ENCODE data around the gene MAP1LC3B2. TPM values are rescaled to one million over a fixed set of nuclear protein-coding genes. Genes with fewer than 3 reads are reported as not detected.

MAP1LC3B2 gene
- total and polyA plus RNA-seq, 2 of the 8 experiments (the other 6 are each of a cell fraction or from before 2014, with no cell fraction given): 0.39 to 1.5 TPM

DNA sequence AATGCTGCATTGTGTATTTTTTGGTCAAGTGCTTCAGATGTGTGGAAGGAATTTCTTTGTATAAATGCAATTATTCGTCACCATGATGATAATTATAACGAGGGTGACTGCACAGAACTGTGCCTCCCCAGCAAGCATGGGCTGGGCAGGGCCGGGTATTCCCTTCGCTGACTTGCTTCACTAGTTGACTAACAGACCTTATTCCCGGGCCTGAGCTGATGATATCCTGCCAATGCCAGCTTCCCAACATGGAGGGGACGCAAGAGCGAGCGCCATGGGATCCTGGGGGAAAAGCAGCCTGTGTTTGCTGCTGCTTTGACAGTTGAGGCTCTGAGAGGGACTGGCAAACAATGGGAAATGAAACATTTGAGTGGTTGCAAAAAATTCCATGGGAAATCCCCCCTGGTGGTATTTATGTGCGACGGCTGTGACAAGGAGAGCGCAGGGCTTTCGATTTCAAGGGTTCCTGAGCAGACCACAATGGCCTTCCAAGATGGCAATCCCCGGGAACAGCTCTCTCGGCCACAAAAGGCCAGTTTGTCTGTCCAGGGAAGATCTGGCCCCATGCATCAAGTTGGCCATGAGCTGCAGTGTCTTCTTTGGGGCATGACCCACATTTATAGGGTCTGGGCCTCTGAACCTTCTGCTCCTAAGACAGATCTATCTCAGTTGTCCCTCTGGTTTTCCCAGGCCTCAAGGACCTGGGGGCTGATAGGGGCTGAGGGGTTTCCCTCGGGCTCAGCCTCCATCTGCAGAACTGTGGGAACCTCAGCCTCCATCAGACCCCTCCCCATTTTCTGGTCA lies 21.9 kb upstream of the MAP1LC3B2 start:
- ChIA-PET CTCF (ENCODE audit: partially characterized antibody) (interaction anchor here (0.6 to 0.9 kb wide), 2 partner anchors 12 to 35 kb away, joined by 3 read pairs; no protein-coding TSS in a partner anchor), POLR2A (ENCODE audit: partially characterized antibody) (no interaction called here)
- Histone ChIP-seq H3K27ac (ENCODE audit: low read depth, low read length) (no peak overlapping the region), H3K14ac (ENCODE audit: insufficient read length) (no peak overlapping the region), H4K5ac (ENCODE audit: insufficient read length, low read depth, low read length) (no peak overlapping the region), H3K36me3 (ENCODE audit: control insufficient read depth in 2 of 4, insufficient read depth in 4 of 4, low read length in 3 of 4) (no peaks in the 10 kb centered on the region), H2AFZ (ENCODE audit: low read length) (no peak overlapping the region), H2AK5ac (ENCODE audit: low read depth, low read length) (no peak overlapping the region), H3K56ac (replicated peaks; ENCODE audit: insufficient read length, low read depth, low read length) (no peak overlapping the region), H2BK15ac (ENCODE audit: low read length) (no peak overlapping the region), H3K23ac (ENCODE audit: insufficient read length) (no peak overlapping the region), H4K20me1 (replicated peaks in 1 of 2; ENCODE audit: control insufficient read depth in 1 of 2, insufficient read depth in 2 of 2, low read length in 2 of 2) (no peaks in the 10 kb centered on the region), H3K27me3 (replicated peaks in 1 of 4; ENCODE audit: control insufficient read depth in 3 of 4, extremely low read depth in 1 of 4, insufficient read depth in 3 of 4, low read length in 3 of 4) (peaks cover 0 to 3% (median 0%) of the 10 kb centered on the region in 4 experiments; a peak in 4 of 7 replicates), H3K4me1 (replicated peaks in 1 of 4; ENCODE audit: control insufficient read depth in 3 of 4, insufficient read depth in 4 of 4, low read length in 3 of 4) (peaks cover 0 to 31% (median 15%) of the 10 kb centered on the region in 4 experiments; a peak in 6 of 7 replicates), H3K9me3 (ENCODE audit: insufficient read depth in 2 of 2, low read depth in 1 of 2, low read length in 1 of 2) (no peaks in the 10 kb centered on the region), H3K18ac (ENCODE audit: extremely low read depth, low read length) (no peak overlapping the region), H3K79me2 (ENCODE audit: control insufficient read depth in 1 of 2, insufficient read depth in 2 of 2, low read length in 2 of 2) (no peaks in the 10 kb centered on the region), H3K79me1 (ENCODE audit: low read depth, low read length) (no peaks in the 10 kb centered on the region), H2BK20ac (ENCODE audit: low read length) (no peak overlapping the region), H3K9ac (replicated peaks in 1 of 4; ENCODE audit: extremely low read depth in 1 of 4, low read depth in 3 of 4, low read length in 3 of 4) (no peak overlapping the region), H2BK5ac (ENCODE audit: low read depth, low read length) (no peak overlapping the region), H3K4me2 (ENCODE audit: insufficient read depth in 1 of 2, low read depth in 2 of 2, low read length in 2 of 2) (no peak overlapping the region), H2BK120ac (replicated peaks; ENCODE audit: low read depth, low read length) (no peak overlapping the region), H3K23me2 (ENCODE audit: low read depth, low read length) (peaks cover 12% of the 10 kb centered on the region), H3K4ac (replicated peaks; ENCODE audit: insufficient read length, low read depth, low read length) (no peak overlapping the region), H4K8ac (ENCODE audit: extremely low read depth, insufficient read depth, low read length) (no peak overlapping the region), H2BK12ac (ENCODE audit: low read depth, low read length) (no peak overlapping the region), H3K4me3 (ENCODE audit: extremely low read depth in 1 of 4, insufficient read depth in 2 of 4, low read depth in 3 of 4, low read length in 4 of 4) (no peak overlapping the region), H4K91ac (replicated peaks; ENCODE audit: insufficient read length, low read length) (no peak overlapping the region)
- DNase-seq (ENCODE audit: low read depth in 1 of 2, low spot score in 2 of 2) (no peak), FAIRE-seq (no peak)
- TF ChIP-seq POU5F1 (IDR thresholded peaks at IDR 0.05; ENCODE audit: low read depth, low read length) (no peak), TAF1 (IDR thresholded peaks at IDR 0.05; ENCODE audit: low read depth, low read length) (no peak), SUZ12 (IDR thresholded peaks at IDR 0.05; ENCODE audit: low read length) (no peak), SP1 (IDR thresholded peaks at IDR 0.05; ENCODE audit: low read depth, low read length) (no peak), JUND (IDR thresholded peaks at IDR 0.05; ENCODE audit: low read length) (no peak), EGR1 (IDR thresholded peaks at IDR 0.05; ENCODE audit: borderline replicate concordance, low read depth, low read length) (no peak), RAD21 (IDR thresholded peaks at IDR 0.05 in 1 of 2, conservative IDR thresholded peaks at IDR 0.05 in 1 of 2; ENCODE audit: low read depth in 2 of 2, low read length in 2 of 2) (no peak), CEBPB (IDR thresholded peaks at IDR 0.05; ENCODE audit: low read depth, low read length) (no peak), TEAD4 (IDR thresholded peaks at IDR 0.05; ENCODE audit: low read depth, low read length) (no peak), SAP30 (IDR thresholded peaks at IDR 0.05; ENCODE audit: insufficient read depth, insufficient replicate concordance, low read length) (no peak), EZH2 (IDR thresholded peaks at IDR 0.05; ENCODE audit: low read depth, low read length, severe bottlenecking) (no peak)
- TF ChIP-seq, protein P1, sequence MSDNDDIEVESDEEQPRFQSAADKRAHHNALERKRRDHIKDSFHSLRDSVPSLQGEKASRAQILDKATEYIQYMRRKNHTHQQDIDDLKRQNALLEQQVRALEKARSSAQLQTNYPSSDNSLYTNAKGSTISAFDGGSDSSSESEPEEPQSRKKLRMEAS (IDR thresholded peaks at IDR 0.05): no peak
- WGBS, 2 experiments (ENCODE audit: extremely low coverage in 1 of 2, insufficient coverage in 1 of 2, insufficient read length in 1 of 2, insufficient replicate concordance in 2 of 2, low coverage in 1 of 2, low lambda C conversion rate in 2 of 2, missing lambda C conversion rate in 1 of 2): 85% methylated on average over 15 of the region's 15 CpGs; no CpG with 5 or more reads in 1 of the 2 experiments

Measured in H1 (cell line).